HUES6 (cell line): ENCODE data around the gene GOLGA8J.
"Not testable (repeated sequence)": the region's sequence is repeated elsewhere in the genome, so short reads cannot be mapped to it uniquely, and the experiment has no call there.

Source experiments
- H3K27ac ChIP-seq: 2 replicates; pipeline ENCODE4 v1.7.0; 2013; ENCODE audit warnings: low read depth, mild to moderate bottlenecking, low read length, inconsistent platforms
- H3K27me3 ChIP-seq: 2 replicates; pipeline ENCODE4 v1.6.1; 2013; ENCODE audit warnings: low read length; ENCODE audit not compliant: control insufficient read depth, insufficient read depth
- H3K36me3 ChIP-seq: 2 replicates; pipeline ENCODE4 v1.6.1; 2013; ENCODE audit warnings: low read length; ENCODE audit not compliant: control insufficient read depth, insufficient read depth
- H3K4me1 ChIP-seq: 2 replicates; pipeline ENCODE4 v1.6.1; 2013; ENCODE audit warnings: low read length; ENCODE audit not compliant: control insufficient read depth, insufficient read depth
- H3K4me3 ChIP-seq: 2 replicates; pipeline ENCODE4 v1.5.1; 2013; ENCODE audit warnings: low read depth, low read length
- H3K9ac ChIP-seq: one replicate; pipeline ENCODE4 v1.6.1; 2013; ENCODE audit warnings: mild to moderate bottlenecking, low read length
- H3K9me3 ChIP-seq: 2 replicates; pipeline ENCODE4 v1.6.1; 2013; ENCODE audit warnings: low read depth, low read length; ENCODE audit not compliant: control insufficient read depth, insufficient read depth

Gene GOLGA8J

DNA sequence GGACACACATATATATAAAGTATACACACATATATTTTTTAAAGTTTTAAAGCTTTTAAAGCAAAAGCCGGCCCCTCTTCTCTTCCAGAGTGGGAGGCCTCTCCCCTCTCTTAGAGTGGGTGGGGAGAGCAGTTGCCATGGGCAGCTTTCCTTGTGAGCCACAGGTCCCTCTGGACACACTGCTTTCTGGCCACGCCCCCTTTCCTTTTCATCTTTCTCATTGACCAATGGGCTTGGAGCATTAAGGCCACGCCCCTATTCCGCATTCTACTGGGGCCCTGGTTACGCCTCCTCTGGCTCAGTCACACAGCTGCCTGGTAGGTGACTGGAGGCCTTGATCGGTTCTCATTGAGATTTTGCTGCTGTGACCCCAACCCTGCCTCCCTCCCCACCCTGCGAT, at the start of gene GOLGA8J:
TSS of gene GOLGA8J (plus strand) at position 301 of the 400 bp plus-strand sequence. CDS start at position 399, 98 bp downstream.
- H3K9ac ChIP-seq, H3K27ac ChIP-seq, H3K4me1 ChIP-seq, H3K36me3 ChIP-seq, H3K27me3 ChIP-seq, H3K4me3 ChIP-seq, H3K9me3 ChIP-seq: not testable (repeated sequence)

DNA sequence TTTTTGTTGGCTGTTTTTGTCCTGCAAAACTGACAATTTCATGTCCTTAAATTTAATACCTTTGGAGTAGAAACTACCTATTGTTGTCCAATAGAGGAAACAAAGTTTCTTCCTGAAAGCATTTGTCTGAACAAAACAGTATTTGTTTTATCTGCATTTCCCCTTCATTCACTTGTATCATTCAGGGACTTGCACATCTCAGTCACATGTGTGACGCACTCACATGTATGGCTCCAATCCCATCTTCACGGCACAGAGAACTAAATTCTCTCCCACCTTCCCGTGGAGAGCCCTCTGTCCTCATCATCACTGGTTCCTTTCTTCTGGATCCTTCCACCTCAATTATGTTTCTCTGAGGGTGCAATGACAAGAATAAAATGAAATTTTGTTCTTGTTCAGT, 49.5 kb upstream of the GOLGA8J start:
- H3K36me3 ChIP-seq = no peaks in the 10 kb centered on the region
- no peaks in the 10 kb centered on the region for H3K27me3 ChIP-seq
- H3K4me1 ChIP-seq = no peaks in the 10 kb centered on the region
- H3K9me3 ChIP-seq = peaks cover 5% of the 10 kb centered on the region
- H3K27ac ChIP-seq = no peak overlapping the region
- no peak overlapping the region for H3K9ac ChIP-seq
- no peak overlapping the region for H3K4me3 ChIP-seq

DNA sequence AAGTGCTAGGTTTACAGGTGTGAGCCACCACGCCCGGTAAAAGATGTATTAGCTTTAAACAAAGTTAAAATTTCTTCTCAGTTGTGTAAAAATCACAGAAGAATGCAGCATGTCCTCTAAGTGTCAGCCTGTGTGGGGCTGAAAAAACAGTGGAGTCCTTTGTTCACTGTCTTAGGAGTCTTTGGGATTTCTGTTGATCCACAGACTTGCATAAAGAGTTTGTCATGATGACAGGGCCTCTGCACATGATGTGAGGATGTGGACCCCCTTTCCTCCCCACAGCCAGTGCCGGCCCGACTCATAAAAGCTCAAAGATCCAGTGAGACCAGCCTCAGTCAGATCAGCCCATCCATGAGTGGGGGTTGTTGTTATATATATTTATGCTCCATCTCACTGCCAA, 49.0 kb upstream of the GOLGA8J start:
- Histone ChIP-seq H3K27me3 (no peaks in the 10 kb centered on the region), H3K27ac (no peak overlapping the region), H3K9me3 (peaks cover 5% of the 10 kb centered on the region), H3K9ac (no peak overlapping the region), H3K4me3 (no peak overlapping the region), H3K4me1 (no peaks in the 10 kb centered on the region), H3K36me3 (no peaks in the 10 kb centered on the region)

DNA sequence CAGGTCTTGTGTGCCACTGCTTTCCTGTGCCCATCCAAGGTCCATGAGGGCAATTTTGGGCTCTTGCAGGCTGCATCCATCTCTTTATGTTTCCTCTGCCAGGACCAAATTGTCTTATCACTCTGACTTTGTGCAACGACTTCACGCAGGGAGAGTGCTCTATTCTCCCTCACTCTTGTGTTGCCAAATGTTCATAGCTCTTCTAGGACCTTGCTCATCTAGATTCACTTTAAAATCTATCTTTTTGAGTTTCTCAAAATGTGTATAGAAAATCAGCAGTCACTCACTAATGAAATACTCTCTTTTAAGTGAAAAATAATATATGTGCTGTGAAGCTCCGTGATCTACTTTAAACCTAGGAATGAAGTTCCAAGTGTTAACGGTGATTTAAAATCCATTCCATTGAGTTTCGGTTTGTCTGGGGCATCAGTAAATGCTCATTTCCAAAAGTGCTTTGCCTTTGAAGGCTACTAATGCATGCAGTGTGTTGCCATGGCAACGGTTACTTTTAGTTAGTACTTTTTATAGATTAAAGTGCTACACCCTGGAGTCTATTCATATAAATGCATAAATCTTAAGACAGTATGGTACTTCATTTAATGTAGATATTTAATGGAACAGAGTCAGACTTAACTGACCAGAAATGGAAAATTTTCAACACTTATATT, 46.6 kb upstream of the GOLGA8J start:
- H3K4me3 ChIP-seq = no peak overlapping the region
- no peak overlapping the region for H3K9ac ChIP-seq

GRCh38 chr15:30038667-30039523, 43.9 kb upstream of the GOLGA8J start:
- H3K27ac ChIP-seq = no peak overlapping the region
- no peak overlapping the region for H3K9ac ChIP-seq
- no peaks in the 10 kb centered on the region for H3K4me1 ChIP-seq
- H3K4me3 ChIP-seq = no peak overlapping the region
- H3K27me3 ChIP-seq = no peaks in the 10 kb centered on the region
- H3K36me3 ChIP-seq = no peaks in the 10 kb centered on the region
- H3K9me3 ChIP-seq = no peaks in the 10 kb centered on the region

More for the DNA sequence above, 46.6 kb upstream of the GOLGA8J start:
- Histone ChIP-seq H3K27ac (no peak overlapping the region), H3K4me1 (no peaks in the 10 kb centered on the region), H3K36me3 (no peaks in the 10 kb centered on the region), H3K27me3 (no peaks in the 10 kb centered on the region), H3K9me3 (no peaks in the 10 kb centered on the region)

GRCh38 chr15:30041868-30042267, 40.9 kb upstream of the GOLGA8J start:
- Histone ChIP-seq H3K4me3 (no peak overlapping the region), H3K4me1 (peaks cover 4% of the 10 kb centered on the region; the same call in 1 of the 2 replicates), H3K27me3 (no peaks in the 10 kb centered on the region), H3K9ac (no peak overlapping the region), H3K36me3 (no peaks in the 10 kb centered on the region), H3K27ac (no peak overlapping the region), H3K9me3 (no peaks in the 10 kb centered on the region)

DNA sequence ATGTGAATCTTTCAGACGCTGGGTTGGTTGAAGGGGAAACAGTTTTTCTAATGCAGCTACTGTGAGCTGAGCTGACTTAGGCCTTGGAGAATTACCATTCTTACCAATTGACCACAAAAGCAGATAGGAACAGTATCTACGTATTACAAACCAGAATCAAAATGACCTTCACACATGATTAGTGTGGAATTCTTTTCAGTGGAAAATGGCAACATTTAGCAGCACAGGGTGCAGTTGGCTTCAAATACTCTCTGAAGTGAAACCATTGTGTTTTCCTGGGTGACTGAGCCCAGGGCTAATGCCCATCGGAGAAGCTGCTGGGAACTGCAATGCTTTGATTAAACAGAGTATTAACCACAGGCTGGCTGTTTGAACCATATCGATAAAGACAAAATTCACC, 40.2 kb upstream of the GOLGA8J start:
- no peak overlapping the region for H3K27ac ChIP-seq
- no peaks in the 10 kb centered on the region for H3K36me3 ChIP-seq
- no peak overlapping the region for H3K9ac ChIP-seq
- H3K9me3 ChIP-seq = 0 out of 2 replicates have a peak, but pooled peaks cover 2% of the 10 kb centered on the region
- no peak overlapping the region for H3K4me3 ChIP-seq
- no peaks in the 10 kb centered on the region for H3K27me3 ChIP-seq
- peaks cover 4% of the 10 kb centered on the region; the same call in 1 of the 2 replicates for H3K4me1 ChIP-seq

DNA sequence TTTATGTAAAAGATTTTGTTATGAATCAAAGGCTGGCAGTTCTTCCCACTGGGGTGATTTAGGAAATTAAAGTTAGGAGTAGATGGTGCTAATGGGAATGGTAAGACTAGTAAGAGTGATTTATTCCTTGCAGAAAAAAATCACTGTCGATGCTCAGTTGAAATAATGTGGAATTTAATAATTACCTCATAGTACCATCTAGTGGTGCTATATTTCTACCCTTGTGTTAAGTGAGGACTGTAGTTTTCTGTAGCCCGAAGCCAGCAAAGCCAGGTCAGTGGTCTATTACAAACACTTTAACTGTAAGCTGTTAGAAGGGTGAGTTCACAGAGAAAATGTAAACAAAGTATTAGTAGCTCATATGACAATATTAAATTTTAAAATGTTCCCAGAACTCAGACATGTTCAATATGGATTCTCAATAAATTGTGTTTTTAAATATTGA, 39.5 kb upstream of the GOLGA8J start:
- H3K4me3 ChIP-seq = no peak overlapping the region

GRCh38 chr15:30044377-30044776, 38.4 kb upstream of the GOLGA8J start:
- no peak overlapping the region for H3K4me3 ChIP-seq
- no peaks in the 10 kb centered on the region for H3K36me3 ChIP-seq
- H3K27ac ChIP-seq = no peak overlapping the region
- H3K27me3 ChIP-seq = no peaks in the 10 kb centered on the region
- peaks cover 4% of the 10 kb centered on the region; the same call in 1 of the 2 replicates for H3K4me1 ChIP-seq
- H3K9me3 ChIP-seq = 0 out of 2 replicates have a peak, but pooled peaks cover 2% of the 10 kb centered on the region
- no peak overlapping the region for H3K9ac ChIP-seq

More for the DNA sequence above, 39.5 kb upstream of the GOLGA8J start:
- Histone ChIP-seq H3K27ac (no peak overlapping the region), H3K4me1 (peaks cover 4% of the 10 kb centered on the region; the same call in 1 of the 2 replicates), H3K36me3 (no peaks in the 10 kb centered on the region), H3K27me3 (no peaks in the 10 kb centered on the region), H3K9ac (no peak overlapping the region), H3K9me3 (0 out of 2 replicates have a peak, but pooled peaks cover 2% of the 10 kb centered on the region)

- not testable (repeated sequence) for H3K9ac ChIP-seq, H3K27me3 ChIP-seq, H3K4me1 ChIP-seq, H3K4me3 ChIP-seq, H3K36me3 ChIP-seq, H3K9me3 ChIP-seq, H3K27ac ChIP-seq
Observed at GRCh38 chr15:30044826-30045225, 37.9 kb upstream of the GOLGA8J start.
